ENCODE results near the gene SLC17A7. TPM values are rescaled to one million over a fixed set of nuclear protein-coding genes. Genes with fewer than 3 reads are reported as not detected.

Gene SLC17A7
- total and polyA plus RNA-seq, 9 of the 15 experiments (the other 6 are each of a cell fraction or from before 2014, with no cell fraction given), result 1.1 to 15.7 (median 2.4) TPM

- TF ChIP-seq ZNF407 (IDR thresholded peaks at IDR 0.05; ENCODE audit: low read depth) (no peak), HMGXB4 (CRISPR knock-in tag; IDR thresholded peaks at IDR 0.05) (peak; percentile 74; the same call in 1 of the 2 replicates), PHTF2 (CRISPR knock-in tag; IDR thresholded peaks at IDR 0.05) (0 out of 2 replicates have a peak, but pooled peaks have one; percentile 30), ETS1 (conservative IDR thresholded peaks at IDR 0.05; ENCODE audit: control insufficient read depth, low read depth, low read length) (peak; percentile 61; the same call in 1 of the 2 replicates), ARNT (IDR thresholded peaks at IDR 0.05) (no peak), COPS2 (conservative IDR thresholded peaks at IDR 0.05) (no peak), SRF (CRISPR knock-in tag; IDR thresholded peaks at IDR 0.05) (peak in 1 of 2 experiments; percentile 67; a peak in 1 of 4 replicates), DLX4 (CRISPR knock-in tag; IDR thresholded peaks at IDR 0.05) (no peak), NEUROD1 (IDR thresholded peaks at IDR 0.05; ENCODE audit: borderline replicate concordance, low read depth, low read length, partially characterized antibody) (no peak), PML (IDR thresholded peaks at IDR 0.05; ENCODE audit: low read length) (peak; percentile 94), ID3 (CRISPR knock-in tag; IDR thresholded peaks at IDR 0.05) (no peak), ID3 (tag; IDR thresholded peaks at IDR 0.05) (no peak), NR2C2 (CRISPR knock-in tag; IDR thresholded peaks at IDR 0.05) (no peak), NR2C2 (tag; IDR thresholded peaks at IDR 0.05) (peak; percentile 83), HIVEP1 (CRISPR knock-in tag; IDR thresholded peaks at IDR 0.05) (no peak)
Observed at GRCh38 chr19:49487277-49488045, 46.1 kb upstream of the SLC17A7 start, which contains the start of gene RPL13A (continued).
